GM21381 (cell line): ENCODE data around the gene ENPP1.
"Not testable (repeated sequence)": the region's sequence is repeated elsewhere in the genome, so short reads cannot be mapped to it uniquely, and the experiment has no call there.

Experiments used
- ATAC-seq: cut with Tn5 transposase; IDR thresholded peaks from one replicate; pipeline ENCODE4 v1.9.1; 2021; ENCODE audit warnings: mild to moderate bottlenecking, moderate library complexity; ENCODE audit not compliant: unreplicated experiment

Gene ENPP1

GRCh38 chr6:131911951-131912350 lies 104.1 kb downstream of the ENPP1 start:
- no peak for ATAC-seq

- no peak for ATAC-seq
These were observed 106.4 kb downstream of the ENPP1 start for GRCh38 chr6:131914234-131914633.

- no peak for ATAC-seq
These were observed 107.3 kb downstream of the ENPP1 start for GRCh38 chr6:131914967-131915751.

GRCh38 chr6:131916091-131916796 lies 108.4 kb downstream of the ENPP1 start:
- ATAC-seq, result not testable (repeated sequence)

- ATAC-seq, result no peak
These were observed 109.0 kb downstream of the ENPP1 start for GRCh38 chr6:131916847-131917246.

GRCh38 chr6:131917318-131917717 lies 109.5 kb downstream of the ENPP1 start:
- ATAC-seq, result no peak

- ATAC-seq, result no peak
These were observed 110.2 kb downstream of the ENPP1 start for GRCh38 chr6:131917763-131918649.

GRCh38 chr6:131918650-131919355 lies 111.0 kb downstream of the ENPP1 start:
- no peak for ATAC-seq

- ATAC-seq, result no peak
These were observed 112.8 kb downstream of the ENPP1 start for GRCh38 chr6:131920656-131921055.

- ATAC-seq, result no peak
These were observed 115.5 kb downstream of the ENPP1 start for GRCh38 chr6:131923356-131923755.

GRCh38 chr6:131924881-131925474 lies 117.2 kb downstream of the ENPP1 start:
- ATAC-seq, result no peak

GRCh38 chr6:131929264-131929663 lies 121.4 kb downstream of the ENPP1 start:
- ATAC-seq, result no peak

- no peak for ATAC-seq
These were observed 122.2 kb downstream of the ENPP1 start for GRCh38 chr6:131929976-131930375.

GRCh38 chr6:131931063-131931750 lies 123.4 kb downstream of the ENPP1 start:
- no peak for ATAC-seq

- no peak for ATAC-seq
These were observed 128.3 kb downstream of the ENPP1 start for GRCh38 chr6:131936156-131936555.

- no peak for ATAC-seq
These were observed 129.4 kb downstream of the ENPP1 start for GRCh38 chr6:131937226-131937625.

- no peak for ATAC-seq
These were observed 130.1 kb downstream of the ENPP1 start for GRCh38 chr6:131937703-131938631.
